Middle frontal gyrus (tissue), 1 donor: ENCODE measurements around the gene PTPRD.
A peak's percentile ranks its signal among the peaks of the same experiment; 100 is the strongest.

Experiments
- DNase-seq: peaks from one replicate; pipeline ENCODE4 v3.0.0-alpha.2; 2015; ENCODE audit warnings: low spot score; ENCODE audit errors: extremely low spot score

Gene PTPRD

DNA sequence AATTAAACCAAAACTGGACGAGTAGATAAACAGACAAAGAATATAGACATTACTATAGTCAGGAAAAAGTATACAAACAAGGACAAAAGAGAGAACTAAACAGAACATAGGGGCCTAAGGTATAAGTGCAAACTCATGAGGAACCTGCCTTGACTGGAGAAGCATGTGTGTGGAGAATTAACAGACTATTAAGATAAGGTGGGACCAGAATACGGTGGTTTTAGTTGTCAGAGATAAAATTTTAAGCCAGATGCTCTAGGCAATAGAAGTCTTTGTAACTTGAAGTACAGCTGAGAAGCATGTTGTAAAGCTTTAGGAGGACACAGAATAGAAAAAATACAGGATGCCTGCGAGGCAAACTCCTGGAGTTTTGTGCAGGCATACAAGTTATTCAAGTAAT lies 707.1 kb downstream of the PTPRD start:
- DNase-seq = no peak

DNA sequence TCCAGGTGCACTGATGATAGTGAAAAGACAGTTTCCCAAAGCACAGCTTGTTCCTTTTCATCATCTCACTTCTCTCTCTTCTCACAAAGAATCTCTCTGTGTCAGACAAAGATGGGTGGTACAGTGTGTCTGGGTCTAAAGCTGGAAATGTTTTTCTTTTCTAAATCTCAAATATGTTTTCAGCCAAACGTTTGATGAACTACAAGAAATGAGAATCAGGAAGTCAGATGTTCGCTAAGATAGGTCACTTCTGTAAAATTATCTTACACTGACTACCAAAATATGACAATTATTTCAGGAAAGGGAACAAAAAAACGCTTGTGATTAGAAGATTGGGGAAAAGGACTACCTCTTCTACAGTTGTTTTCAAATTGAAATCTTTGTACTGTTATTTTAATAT lies 708.8 kb downstream of the PTPRD start:
- DNase-seq = no peak

DNA sequence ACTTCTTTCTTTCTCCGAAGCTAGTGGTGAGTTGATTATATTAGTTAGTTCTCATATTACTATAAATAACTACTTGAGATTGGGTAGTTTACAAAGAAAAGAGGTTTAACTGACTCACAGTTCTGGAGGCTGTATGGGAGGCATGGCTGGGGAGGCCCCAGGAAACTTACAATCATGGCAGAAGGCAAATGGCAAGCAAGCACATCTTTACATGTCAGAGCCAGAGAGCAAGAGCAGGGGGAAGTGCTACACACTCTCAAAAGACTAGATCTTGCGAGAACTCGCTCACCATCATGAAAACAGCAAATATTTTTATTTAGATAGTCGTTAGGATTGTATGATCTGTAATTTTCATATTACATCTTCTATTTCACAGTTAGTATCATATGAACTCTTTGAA lies 711.2 kb downstream of the PTPRD start:
- no peak for DNase-seq

DNA sequence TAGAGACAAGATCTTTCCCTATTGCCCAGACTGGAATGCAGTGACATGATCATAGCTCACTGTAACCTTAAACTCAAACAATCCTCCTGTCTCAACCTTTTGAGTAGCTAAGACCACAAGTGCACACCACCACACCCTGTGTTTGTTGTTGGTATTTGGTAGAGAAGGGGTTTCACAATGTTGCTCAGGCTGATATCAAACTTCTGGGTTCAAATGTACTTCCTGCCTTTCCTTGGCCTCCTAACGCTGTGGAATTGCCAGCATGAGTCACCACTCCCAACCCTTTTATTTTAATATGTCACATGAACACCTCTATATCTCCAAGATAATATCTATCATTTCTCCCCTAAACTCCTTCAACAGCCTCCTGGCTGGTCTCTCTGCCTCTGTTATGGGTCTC lies 719.0 kb downstream of the PTPRD start:
- no peak for DNase-seq

DNA sequence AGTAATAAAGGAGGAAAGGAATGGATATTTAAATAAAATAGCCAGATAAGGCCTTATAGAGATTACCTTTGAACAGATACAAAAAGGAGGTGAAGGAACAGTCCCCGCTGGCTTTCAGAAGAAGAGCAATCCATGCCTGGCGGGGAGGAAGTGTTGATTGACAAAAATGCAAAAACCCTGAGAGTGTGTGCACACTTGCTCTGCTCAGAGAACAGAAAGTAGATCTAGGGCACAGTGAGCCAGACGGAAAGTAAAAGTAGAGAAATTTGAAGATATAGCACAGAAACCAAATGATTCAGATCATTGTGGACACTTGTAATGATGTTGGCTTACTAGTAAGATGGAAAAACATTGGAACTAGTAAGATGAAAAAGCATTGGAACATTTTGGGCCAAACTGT lies 720.6 kb downstream of the PTPRD start:
- no peak for DNase-seq

DNA sequence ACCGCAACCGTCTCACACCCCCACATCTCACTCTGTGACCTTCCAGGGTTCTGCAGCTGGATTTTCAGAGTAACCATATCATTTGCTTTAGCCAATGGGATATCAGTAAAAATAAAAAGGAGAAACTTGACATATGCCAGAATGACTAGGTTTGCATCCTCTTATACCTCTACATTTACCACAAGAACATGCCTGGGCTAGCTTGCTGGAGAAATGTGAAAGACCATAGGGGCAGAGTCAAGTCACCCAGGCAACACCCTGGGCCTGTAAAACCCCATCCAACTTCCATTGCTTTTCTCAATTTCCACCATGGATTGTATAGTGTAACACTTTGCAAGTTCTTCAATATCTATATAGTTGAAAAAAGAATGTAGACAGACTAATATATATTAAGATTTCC lies 731.1 kb downstream of the PTPRD start:
- DNase-seq = no peak

DNA sequence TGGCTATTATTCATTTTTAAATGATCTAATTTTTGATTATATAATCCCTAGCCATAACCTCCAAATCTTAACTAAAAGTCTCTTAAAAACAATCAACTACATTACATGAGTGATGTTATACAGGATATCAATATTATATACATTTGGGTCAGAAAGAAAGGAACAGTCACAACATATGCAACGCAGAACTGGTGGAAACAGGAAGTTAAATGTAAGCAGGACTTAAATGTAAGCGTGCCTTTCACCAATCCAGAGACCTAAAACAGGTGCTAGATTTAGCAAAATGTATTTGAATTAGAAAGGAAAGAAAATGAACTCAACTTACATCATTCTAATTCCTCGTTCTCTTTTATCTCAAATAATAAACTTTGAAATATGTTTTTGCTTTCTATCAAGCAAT lies 738.5 kb downstream of the PTPRD start:
- DNase-seq = no peak

DNA sequence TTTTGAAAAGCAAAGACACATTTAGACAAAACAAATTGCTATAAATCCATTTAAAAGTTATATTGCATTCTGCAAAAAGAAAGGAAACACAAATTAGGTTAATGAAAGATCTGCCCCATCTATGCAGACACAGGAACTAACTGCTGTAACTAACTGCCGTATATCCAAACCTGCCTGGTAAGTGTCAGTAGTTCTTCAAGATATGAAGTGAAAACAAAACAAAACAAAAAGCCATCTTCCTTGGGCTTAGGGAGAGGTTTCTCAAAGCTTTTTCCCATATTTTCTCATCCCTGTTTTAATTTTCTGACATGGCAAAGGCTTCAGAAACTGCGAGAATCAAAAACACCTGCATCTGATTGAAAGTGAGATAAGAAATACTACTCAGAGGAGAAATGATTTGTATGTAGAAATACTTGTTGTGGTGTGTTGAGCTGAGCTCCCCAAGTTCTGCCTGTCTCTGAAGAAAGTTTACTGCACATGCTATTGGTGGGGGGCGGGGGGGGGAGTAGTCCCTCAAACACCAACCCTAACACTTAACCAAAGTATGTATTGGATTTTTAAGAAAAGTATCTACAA lies 750.5 kb downstream of the PTPRD start:
- DNase-seq = no peak

DNA sequence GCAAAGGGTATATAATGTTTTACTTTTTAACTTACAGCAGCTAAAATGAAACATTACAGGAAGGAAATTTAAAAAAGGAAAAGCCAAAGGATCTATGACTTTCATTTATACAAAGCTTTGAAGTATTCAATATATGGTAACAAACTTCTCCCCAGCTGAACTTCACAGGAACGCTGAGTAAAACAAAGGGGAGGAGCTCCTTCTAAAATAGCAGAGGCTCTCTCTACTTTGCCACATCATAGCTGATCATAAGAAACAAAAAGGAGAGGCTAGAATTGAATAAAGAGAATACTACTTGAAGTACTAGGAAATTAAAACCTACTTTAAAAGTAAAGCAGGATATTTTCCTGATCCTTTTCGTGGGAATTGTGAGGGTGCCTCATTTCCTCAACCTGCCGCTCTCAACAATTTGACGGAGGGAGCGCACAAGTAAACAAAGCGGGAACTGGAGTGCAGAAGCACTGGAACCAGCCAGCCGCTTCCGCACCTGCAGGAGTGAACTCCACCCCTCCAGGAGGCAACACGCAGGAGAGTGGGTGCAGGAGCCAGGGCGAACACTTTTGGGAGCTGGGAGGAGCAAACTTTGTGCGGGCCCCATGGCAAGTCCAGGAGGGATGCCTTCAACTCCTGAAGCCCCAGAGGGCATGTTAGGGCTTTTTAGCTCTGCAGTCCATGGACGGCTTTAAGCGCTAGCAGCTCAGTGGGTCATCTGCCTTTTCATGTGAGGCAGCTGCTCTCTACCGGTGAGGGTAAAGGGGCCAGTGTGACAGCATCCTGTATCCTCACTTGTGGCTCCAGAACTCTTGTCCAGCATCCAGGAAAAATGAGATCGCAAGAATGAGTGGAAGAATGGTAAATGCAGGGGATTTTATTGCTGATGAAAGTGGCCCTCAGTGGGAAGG lies 757.4 kb downstream of the PTPRD start:
- DNase-seq = no peak

DNA sequence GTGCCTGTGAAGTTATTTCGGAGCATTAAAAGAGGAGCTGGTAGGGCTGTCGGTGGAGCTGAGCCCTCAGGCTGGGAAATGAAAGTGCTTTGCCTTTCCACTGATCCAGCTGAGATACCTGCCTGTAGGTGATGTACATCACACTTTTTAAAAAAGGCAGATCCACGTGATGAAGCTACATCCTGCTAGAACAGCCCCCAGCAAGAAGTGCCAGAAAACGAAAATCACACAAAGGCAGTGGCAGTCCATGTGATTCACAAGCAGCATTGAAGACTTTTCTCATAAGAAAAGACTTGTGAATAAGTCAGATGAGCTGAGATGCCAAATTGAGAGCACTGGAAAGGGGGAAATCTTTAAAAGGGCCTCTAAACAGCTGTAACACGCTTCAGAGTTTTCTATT lies 765.1 kb downstream of the PTPRD start:
- DNase-seq = no peak

DNA sequence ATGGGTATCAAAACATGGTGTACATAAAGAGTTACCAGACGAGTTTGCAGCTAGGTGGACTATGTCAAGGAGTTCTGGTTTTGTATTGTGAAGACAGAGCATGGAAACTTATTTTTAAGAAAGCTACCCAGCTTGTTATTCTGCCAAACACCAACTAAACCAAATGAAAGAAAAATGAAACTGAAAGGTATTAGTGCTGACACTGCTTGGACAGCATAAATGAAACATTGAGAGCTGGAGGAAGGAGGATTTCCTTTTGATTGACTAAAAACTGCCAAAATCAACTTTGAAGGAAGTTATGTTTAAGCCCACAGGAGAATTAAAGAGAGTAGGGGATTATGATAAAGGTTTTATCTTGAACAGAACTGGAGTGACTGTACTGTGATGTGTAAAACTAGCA lies 766.2 kb downstream of the PTPRD start:
- no peak for DNase-seq

DNA sequence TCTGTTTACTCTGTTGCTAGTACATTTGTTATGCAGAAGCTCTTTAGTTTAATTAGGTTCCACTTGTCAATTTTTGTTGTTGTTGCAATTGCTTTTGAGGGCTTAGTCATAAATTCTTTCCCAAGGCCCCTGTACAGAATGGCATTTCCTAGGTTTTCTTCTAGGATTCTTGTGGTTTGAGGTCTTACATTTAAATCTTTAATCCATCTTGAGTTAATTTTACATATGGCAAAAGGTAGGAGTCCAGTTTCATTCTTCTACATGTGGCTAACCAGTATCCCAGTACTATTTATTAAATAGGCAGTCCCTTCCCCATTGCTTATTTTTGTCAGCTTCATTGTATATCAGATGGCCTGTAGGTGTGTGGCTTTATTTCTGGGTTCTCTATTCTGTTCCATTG lies 792.4 kb downstream of the PTPRD start:
- DNase-seq = no peak

DNA sequence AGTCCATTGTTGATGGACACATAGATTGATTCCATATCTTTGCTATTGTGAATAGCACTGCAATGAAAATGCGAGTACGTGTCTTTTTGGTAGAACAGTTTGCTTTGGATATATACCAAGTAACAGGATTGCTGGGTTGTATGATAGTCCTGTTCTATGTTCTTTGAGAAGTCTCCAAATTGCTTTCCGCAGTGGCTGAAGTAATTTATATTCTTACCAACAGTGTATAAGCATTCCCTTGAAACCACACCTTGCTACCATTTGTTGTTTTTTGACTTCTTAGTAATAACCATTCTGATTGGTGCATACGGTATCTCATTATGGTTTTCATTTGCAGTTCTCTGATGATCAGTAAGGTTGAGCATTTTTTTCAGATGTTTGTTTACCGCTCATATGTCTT lies 792.9 kb downstream of the PTPRD start:
- no peak for DNase-seq

DNA sequence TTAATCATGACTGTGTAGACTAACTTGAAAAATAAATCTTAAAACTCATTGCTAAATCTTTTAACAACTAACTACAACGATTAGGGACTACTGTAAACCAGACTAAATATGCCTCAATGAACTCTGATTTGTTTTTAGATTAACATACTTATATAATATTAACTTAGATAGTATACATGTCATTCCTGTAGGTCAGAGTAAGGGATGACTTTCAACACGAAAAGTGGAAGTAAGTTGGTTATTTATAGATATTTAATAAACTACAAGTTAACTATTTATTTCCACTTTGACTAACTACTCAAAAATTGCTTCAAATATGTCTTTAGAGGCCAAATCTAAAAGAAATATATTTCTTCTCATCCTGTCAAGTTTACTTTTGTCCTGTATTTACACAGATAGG lies 795.6 kb downstream of the PTPRD start:
- DNase-seq = no peak

DNA sequence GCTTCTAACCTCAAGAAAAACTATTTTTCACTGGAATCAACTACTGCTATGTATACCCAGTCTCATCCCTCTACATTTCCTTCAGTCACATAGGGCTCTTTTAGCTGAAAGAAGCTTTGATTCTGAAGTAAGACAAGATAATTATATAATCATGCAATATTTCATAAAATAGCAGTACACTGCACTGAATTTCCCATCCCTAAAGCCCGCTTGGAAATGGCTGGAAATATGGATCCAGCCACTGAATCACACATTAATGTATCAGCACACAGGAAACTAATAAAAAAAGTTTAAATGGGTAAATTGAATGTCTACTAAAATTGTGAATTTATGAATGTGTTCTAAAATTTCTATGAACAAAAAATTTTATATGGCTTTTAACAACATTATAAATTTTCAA lies 808.7 kb downstream of the PTPRD start:
- DNase-seq = no peak

DNA sequence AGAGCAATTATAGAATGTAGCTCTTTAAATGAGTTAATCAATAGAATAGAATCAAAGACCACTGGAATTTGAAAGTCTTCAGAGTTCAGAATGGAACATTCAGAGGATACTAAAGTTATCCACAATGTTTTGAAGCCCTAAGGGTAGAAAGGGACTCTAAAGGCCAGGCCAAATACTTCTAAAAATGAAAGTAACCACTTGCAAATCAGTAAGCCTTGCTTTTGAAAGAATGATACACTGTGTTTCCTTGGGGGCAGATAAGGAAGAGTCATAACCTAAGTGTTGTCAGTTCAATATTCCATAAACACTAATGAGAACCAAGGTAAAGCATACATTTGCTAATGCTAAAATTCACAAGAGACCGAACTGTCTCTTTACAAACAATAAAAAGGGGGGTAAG lies 813.5 kb downstream of the PTPRD start:
- no peak for DNase-seq

DNA sequence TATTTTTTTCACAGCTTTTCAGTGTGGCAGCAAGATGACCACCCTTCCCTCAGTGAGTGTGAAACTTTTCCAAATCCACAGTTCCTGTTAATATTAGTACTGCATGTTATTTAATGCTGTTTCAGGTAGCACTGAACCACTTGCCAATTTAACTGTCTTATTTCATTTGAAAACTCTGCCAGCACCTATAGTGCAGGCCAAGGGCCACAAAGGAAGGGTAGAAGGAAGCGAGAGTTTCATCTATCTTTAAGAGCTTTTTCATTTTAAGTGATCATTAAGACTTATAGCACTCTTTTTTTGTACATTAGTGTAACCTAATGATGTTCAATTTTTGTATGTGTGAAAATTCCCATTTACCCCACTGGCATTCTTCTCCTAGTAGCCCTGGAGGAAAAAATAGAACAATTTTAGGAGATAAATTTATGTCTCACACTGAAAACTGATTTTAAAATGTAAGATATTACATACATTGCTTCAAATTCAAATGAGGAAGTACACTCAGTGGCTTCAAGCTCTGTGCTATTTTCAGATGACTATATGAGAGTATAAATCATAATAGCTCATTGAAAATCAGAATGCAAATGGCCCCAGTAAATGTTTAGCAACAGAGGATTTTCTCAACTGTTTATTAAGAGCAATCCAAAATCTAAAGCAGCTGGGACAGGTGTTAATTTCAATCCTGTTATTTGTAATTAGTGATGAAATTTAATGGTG lies 820.5 kb downstream of the PTPRD start:
- no peak for DNase-seq

DNA sequence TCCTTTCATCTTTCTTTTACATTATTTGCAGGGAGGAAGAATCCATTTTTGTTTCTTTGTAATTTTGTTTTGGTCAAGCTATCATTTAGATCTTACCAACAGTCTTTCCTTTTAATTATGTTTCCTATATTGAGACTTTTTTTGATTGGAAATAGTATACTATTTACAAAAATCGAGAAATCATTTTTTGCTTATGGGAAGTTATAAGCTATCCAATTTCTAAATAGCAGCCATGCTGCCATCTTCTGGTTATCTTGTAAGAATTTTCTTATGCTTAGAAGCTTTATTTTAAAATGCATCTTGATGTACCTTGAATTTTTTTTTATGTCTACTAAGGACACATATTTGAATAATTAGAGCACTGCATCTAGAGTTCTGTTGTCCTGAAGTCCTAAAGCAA lies 821.2 kb downstream of the PTPRD start:
- DNase-seq = peak; percentile 22

DNA sequence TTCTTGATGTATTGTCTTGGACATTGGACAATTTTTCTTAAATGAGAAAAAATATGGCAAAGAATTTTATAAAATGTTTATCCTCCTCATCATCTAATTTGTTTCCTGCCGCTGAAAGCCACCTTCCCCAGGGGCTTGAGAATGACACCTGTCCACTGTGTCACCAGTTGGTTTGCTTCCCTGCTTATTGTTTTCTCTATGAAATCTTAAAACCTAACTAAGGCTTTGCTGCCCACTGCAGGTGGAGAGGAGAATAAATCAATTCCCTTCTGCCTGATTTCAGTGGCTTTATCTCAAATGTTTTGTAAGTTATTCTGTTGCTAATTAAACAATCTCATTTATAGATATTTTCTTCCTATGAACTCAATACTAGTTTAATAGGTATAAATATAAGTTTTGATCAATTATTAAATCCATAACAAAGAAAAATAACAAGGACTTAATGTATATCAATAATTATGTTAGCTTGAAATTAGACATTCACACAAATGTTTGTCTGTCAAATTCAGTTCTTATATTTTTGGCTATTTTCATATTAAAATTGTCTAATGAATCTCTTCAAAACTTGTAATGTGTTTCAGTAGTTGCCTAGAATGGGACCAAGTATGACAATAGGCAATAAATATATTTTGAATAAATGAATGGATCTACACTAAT lies 822.5 kb downstream of the PTPRD start:
- peak; percentile 57 for DNase-seq

DNA sequence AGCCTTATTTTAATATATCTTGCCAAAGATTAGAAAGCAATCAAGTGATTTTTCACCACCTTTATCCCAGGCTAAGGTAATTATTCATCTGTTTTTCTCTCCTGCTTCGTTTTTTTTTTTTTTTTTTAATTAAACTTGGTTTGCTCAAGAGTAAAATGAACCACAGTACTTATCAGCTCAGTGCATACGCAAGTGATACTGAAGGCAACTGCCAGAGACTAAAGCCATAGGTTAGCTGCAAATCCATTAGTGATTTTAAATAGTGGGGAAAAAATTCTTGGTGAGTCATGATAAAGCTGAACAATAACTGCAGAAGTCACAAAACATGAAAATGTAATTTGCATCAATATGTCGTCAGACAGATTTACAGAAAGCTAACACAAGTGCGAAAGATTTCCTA lies 829.1 kb downstream of the PTPRD start:
- no peak for DNase-seq

DNA sequence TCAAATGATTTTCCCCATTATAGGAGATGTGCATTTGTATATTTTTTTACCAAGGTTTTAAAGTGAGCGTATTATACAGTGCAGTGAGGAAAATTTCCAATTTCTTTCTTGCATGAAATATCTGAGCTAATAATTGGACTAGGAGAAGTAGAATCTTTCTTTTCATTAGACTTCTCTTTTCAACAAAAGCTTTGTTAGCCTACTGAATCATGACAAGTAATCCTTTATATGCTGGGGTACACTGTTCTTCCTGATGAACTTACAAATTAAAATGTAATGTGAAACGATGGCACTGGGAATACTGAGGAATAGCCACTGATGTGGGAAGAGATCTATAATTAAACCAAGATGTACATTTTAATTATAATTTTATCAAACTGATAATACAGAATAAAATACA lies 829.6 kb downstream of the PTPRD start:
- no peak for DNase-seq

DNA sequence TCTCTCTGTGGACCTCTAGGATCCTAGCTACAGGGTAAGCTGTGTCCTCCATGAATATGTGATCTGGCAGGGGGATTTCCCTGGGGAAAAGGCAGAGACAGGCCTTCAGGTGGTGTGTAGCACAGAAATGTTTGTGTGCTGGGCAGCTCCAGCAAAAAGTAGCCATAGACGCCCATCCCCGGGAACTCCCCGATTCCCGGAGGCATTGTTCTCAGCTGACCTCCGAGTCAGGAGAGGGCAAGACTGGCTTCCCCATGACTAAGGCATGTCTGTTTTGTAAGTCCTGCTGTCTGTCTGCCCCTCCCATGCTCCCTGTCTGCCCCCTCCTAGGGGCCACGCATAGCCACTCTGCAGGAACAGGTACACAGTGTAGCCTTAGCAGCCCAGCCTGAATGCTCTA lies 834.5 kb downstream of the PTPRD start:
- no peak for DNase-seq
